ENCODE measurements around the gene CNIH3. TPM values are rescaled to one million over a fixed set of nuclear protein-coding genes. Genes with fewer than 3 reads are reported as not detected.
"Not testable (repeated sequence)": the region's sequence is repeated elsewhere in the genome, so short reads cannot be mapped to it uniquely, and the experiment has no call there.

CNIH3 gene
- total RNA-seq, 2 experiments from 2014 or later = 1.5 to 2.5 TPM

DNA sequence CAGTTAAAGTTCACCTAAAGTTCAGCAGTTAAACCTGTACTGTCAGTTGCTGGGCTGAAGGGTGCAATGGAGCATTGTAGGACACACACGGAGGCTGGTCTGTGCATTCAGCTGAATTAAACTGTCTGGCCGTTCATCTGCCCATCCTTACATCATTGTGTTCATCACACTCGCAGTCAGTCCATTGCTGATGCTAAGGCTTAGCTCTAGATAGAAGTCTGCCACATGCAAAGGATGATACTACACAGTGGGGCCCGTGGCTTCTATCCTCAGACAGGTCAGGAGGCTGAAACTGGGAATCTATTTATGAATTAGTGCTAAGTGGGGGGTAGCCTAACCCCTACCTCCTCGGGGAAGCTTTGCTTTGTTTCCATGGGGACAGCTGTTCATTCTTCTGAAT, 60.4 kb downstream of the CNIH3 start:
- no peaks in the 10 kb centered on the region for H3K9me3 Mint-ChIP-seq (ENCODE audit: insufficient read depth)
- POLR2A ChIA-PET = no interaction called here
- DNase-seq (no peak), ATAC-seq (no peak)
- no peaks in the 10 kb centered on the region for H3K36me3 Mint-ChIP-seq (ENCODE audit: low read depth)
- peaks cover 2% of the 10 kb centered on the region for H3K27me3 Mint-ChIP-seq (ENCODE audit: low read depth)
- no peak overlapping the region for H3K4me3 Mint-ChIP-seq
- H3K4me1 Mint-ChIP-seq (ENCODE audit: low read depth) = no peaks in the 10 kb centered on the region
- H3K27ac Mint-ChIP-seq = no peak overlapping the region
- CTCF ChIA-PET = no interaction called here

DNA sequence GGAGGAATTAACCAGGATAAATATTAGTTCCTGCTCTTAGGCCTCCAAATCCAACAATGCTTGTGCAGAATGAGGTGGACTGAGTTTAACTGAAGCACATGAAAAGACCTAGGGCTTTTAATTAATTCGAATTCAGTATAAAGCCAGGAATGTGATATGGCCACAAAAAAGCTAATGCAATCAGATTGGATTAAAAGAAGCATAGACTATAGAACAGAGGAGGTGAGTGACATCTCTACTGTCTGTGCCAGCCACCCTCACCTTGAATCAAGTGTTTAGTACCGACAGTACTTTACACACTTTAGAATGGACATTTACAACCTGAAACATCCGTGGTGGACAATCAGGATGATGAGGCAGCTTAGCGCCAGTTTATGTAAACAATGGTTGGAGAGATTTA, 62.1 kb downstream of the CNIH3 start:
- ATAC-seq (no peak), DNase-seq (no peak)
- no peaks in the 10 kb centered on the region for H3K4me1 Mint-ChIP-seq (ENCODE audit: low read depth)
- H3K4me3 Mint-ChIP-seq = no peak overlapping the region
- no peaks in the 10 kb centered on the region for H3K27me3 Mint-ChIP-seq (ENCODE audit: low read depth)
- ChIA-PET CTCF (interaction anchor here (1.6 kb wide), 1 partner anchor 34 kb away, joined by 3 read pairs; no protein-coding TSS in a partner anchor), POLR2A (no interaction called here)
- H3K9me3 Mint-ChIP-seq (ENCODE audit: insufficient read depth) = no peaks in the 10 kb centered on the region
- H3K36me3 Mint-ChIP-seq (ENCODE audit: low read depth) = no peaks in the 10 kb centered on the region
- no peak overlapping the region for H3K27ac Mint-ChIP-seq

DNA sequence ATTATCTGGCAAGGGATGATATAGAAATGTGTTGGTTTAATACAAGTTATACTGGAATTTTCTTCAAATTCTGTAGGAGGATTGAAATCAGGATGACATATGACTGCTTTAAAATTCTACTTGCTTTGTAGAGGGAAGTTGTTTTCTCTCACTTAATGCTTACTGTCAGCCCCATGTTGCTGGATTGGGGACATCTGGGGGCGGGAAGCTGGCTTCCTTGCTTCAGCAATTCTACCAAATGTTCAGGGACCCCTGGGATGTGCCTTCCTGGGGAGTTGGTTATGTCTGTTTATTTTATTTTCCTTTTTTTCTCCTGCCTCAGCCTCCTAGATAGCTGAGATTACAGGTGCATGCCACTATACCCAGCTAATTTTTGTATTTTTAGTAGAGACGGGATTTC, 63.5 kb downstream of the CNIH3 start:
- no peaks in the 10 kb centered on the region for H3K27me3 Mint-ChIP-seq (ENCODE audit: low read depth)
- ChIA-PET CTCF (interaction anchor here (1.3 kb wide), 1 partner anchor 165 kb away, joined by 3 read pairs; no protein-coding TSS in a partner anchor), POLR2A (no interaction called here)
- no peak overlapping the region for H3K27ac Mint-ChIP-seq
- H3K36me3 Mint-ChIP-seq (ENCODE audit: low read depth) = no peaks in the 10 kb centered on the region
- no peak for DNase-seq
- no peaks in the 10 kb centered on the region for H3K9me3 Mint-ChIP-seq (ENCODE audit: insufficient read depth)
- ATAC-seq = no peak
- H3K4me3 Mint-ChIP-seq = no peak overlapping the region
- no peaks in the 10 kb centered on the region for H3K4me1 Mint-ChIP-seq (ENCODE audit: low read depth)

DNA sequence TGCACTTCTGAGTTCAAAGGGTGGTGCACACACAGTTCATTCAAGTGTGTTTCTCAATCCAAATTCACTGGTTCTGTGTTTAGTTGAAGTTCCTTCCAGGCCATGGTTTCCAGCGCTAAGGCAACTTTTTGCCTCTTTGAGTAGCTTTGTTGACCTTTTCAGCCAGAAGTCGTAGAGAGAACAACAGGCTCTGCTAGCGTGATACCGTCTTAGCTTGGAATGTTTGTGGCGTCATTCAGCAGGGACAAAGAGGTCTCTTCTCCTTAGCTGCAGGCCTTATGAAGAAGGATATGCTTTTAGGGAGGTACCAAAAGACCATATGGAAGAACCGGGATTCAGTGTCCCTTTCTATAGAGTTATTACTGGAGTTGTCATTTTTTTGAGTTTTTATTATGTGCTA, 65.7 kb downstream of the CNIH3 start:
- Mint-ChIP-seq H3K4me1 (ENCODE audit: low read depth) (peaks cover 6% of the 10 kb centered on the region), H3K27ac (no peak overlapping the region), H3K9me3 (ENCODE audit: insufficient read depth) (no peaks in the 10 kb centered on the region), H3K4me3 (no peak overlapping the region), H3K36me3 (ENCODE audit: low read depth) (no peaks in the 10 kb centered on the region), H3K27me3 (ENCODE audit: low read depth) (no peaks in the 10 kb centered on the region)
- CTCF ChIA-PET = no interaction called here
- ATAC-seq = no peak
- POLR2A ChIA-PET = no interaction called here
- no peak for DNase-seq

DNA sequence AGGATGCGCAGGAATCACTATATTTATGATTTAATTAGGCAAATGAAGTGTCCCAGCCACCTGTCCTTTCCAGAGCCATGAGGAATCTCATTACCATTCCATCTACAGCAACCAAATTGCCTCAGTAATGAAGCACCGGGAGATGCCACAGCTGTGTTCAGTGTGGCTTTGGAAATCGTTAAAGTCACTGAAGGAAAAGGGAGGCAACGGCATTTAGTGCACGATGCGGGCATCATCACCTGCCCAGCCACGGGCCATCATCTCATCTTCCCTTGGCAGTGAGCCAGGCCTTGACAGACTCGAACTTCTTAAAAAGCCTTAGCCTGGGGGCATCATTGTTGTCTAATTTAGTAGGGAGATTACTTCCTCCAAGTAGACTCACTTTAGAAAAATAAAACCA, 67.8 kb downstream of the CNIH3 start:
- Mint-ChIP-seq H3K9me3 (ENCODE audit: insufficient read depth) (no peaks in the 10 kb centered on the region), H3K4me3 (no peak overlapping the region), H3K27me3 (ENCODE audit: low read depth) (no peaks in the 10 kb centered on the region), H3K36me3 (ENCODE audit: low read depth) (no peaks in the 10 kb centered on the region), H3K27ac (no peak overlapping the region), H3K4me1 (ENCODE audit: low read depth) (peaks cover 6% of the 10 kb centered on the region)
- no peak for DNase-seq
- no peak for ATAC-seq
- ChIA-PET CTCF (no interaction called here), POLR2A (no interaction called here)

DNA sequence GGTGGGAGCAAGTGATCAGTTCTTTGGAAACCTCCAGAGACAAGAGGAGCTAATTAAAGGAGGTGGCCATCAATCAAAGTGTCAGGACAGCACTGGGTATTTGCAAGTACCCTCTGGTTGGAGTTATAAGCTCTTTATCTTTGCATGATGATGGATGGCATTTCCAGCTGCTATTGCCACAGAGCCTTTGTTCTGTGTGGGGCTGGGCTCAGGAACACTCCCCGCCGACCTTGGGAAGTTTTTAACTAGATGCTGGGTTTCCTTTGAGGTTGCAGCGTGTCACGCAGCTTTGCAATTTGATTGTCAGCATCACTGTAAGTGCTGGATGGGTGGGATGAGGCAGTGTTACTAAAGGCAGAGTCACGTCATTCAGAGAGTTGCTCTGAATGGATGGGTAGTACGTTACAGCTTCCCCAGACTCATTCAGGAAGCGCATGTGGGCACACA, 68.9 kb downstream of the CNIH3 start:
- Mint-ChIP-seq H3K9me3 (ENCODE audit: insufficient read depth) (no peaks in the 10 kb centered on the region), H3K36me3 (ENCODE audit: low read depth) (no peaks in the 10 kb centered on the region), H3K4me1 (ENCODE audit: low read depth) (peaks cover 6% of the 10 kb centered on the region), H3K4me3 (no peak overlapping the region), H3K27ac (no peak overlapping the region), H3K27me3 (ENCODE audit: low read depth) (no peaks in the 10 kb centered on the region)
- POLR2A ChIA-PET = interaction anchor here (0.5 kb wide), 1 partner anchor 92 kb away, joined by 3 read pairs; no protein-coding TSS in a partner anchor
- ATAC-seq (no peak), DNase-seq (no peak)
- CTCF ChIA-PET = no interaction called here

DNA sequence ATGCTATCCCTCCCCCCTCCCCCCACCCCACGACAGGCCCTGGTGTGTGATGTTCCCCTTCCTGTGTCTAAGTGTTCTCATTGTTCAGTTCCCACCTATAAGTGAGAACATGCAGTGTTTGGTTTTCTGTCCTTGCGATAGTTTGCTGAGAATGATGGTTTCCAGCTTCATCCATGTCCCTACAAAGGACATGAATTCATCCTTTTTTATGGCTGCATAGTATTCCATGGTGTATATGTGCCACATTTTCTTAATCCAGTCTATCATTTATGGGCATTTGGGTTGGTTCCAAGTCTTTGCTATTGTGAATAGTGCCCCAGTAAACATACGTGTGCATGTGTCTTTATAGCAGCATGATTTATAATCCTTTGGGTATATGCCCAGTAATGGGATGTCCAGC, 70.0 kb downstream of the CNIH3 start:
- H3K36me3 Mint-ChIP-seq (ENCODE audit: low read depth); H3K4me1 Mint-ChIP-seq (ENCODE audit: low read depth); CTCF ChIA-PET; H3K27me3 Mint-ChIP-seq (ENCODE audit: low read depth); H3K9me3 Mint-ChIP-seq (ENCODE audit: insufficient read depth); H3K4me3 Mint-ChIP-seq; H3K27ac Mint-ChIP-seq; ATAC-seq; POLR2A ChIA-PET; DNase-seq: not testable (repeated sequence)

DNA sequence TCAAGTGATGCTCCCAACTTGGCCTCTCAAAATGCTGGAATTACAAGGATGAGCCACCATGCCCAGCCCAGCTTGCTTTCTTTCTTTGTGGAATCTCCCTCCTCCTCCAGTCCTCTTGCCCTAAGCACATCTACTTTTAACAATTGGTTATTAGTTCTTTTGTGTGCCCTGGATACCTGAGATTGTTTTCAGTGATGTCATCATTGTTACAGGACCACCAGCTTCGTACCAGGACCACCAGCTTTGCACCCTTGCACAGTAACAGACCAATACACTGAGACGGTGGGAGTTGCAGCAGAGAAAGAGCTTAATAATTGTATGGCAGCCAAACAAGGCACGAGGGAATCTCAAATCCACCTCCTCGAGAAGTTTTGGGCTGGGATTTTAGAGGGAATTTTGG, 71.3 kb downstream of the CNIH3 start:
- Mint-ChIP-seq H3K36me3 (ENCODE audit: low read depth) (no peaks in the 10 kb centered on the region), H3K27me3 (ENCODE audit: low read depth) (no peaks in the 10 kb centered on the region), H3K27ac (no peak overlapping the region), H3K9me3 (ENCODE audit: insufficient read depth) (no peaks in the 10 kb centered on the region), H3K4me1 (ENCODE audit: low read depth) (peaks cover 6% of the 10 kb centered on the region), H3K4me3 (no peak overlapping the region)
- POLR2A ChIA-PET = no interaction called here
- CTCF ChIA-PET = interaction anchor here (0.8 kb wide), 1 partner anchor 15 kb away, joined by 3 read pairs; no protein-coding TSS in a partner anchor
- ATAC-seq = no peak
- DNase-seq = no peak

DNA sequence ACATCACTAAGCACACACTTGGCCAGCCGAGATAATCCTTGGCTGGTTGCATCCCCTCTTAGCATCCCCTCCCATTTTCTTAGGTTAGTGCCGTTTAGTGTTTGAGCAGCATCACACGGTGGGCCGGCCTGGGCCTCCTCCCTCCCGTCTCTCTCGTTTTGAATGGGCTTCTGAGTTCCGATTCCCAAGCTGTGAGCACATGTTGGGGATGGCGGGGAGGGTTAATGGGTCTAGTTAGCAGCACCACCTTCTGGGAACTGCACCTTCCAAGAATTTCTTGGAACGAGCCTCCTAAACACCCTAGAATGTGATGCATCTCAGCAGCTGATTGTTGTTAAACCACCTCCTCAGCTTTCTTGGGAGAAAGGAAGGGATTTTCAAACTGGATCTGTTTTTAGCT, 73.3 kb downstream of the CNIH3 start:
- ChIA-PET CTCF (no interaction called here), POLR2A (no interaction called here)
- no peak for ATAC-seq
- H3K27ac Mint-ChIP-seq = no peak overlapping the region
- H3K9me3 Mint-ChIP-seq (ENCODE audit: insufficient read depth) = no peaks in the 10 kb centered on the region
- no peaks in the 10 kb centered on the region for H3K36me3 Mint-ChIP-seq (ENCODE audit: low read depth)
- H3K27me3 Mint-ChIP-seq (ENCODE audit: low read depth) = no peaks in the 10 kb centered on the region
- peaks cover 6% of the 10 kb centered on the region for H3K4me1 Mint-ChIP-seq (ENCODE audit: low read depth)
- no peak for DNase-seq
- H3K4me3 Mint-ChIP-seq = no peak overlapping the region

DNA sequence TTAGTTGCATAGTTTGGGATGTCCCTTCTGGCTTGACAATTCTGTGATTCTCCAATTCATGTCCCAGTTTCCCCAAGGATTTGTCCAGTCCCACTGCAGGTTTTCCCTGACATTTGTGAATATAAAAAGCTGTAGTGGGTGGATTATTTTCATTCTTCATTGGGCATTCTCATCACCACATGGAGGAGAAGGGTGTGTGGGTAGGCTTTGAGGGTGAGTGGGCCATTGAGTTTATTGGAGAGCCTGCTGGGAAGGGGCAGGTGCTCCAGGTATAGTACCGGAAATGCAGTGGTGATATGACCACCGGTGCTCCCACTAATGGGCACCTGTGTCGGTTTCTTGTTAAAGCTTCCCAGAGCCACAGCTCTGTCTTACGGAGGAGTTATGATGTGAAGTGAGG, 74.5 kb downstream of the CNIH3 start:
- no peaks in the 10 kb centered on the region for H3K36me3 Mint-ChIP-seq (ENCODE audit: low read depth)
- H3K27me3 Mint-ChIP-seq (ENCODE audit: low read depth) = no peaks in the 10 kb centered on the region
- no peaks in the 10 kb centered on the region for H3K9me3 Mint-ChIP-seq (ENCODE audit: insufficient read depth)
- POLR2A ChIA-PET = no interaction called here
- CTCF ChIA-PET = no interaction called here
- H3K4me1 Mint-ChIP-seq (ENCODE audit: low read depth) = no peaks in the 10 kb centered on the region
- DNase-seq (no peak), ATAC-seq (no peak)
- H3K27ac Mint-ChIP-seq = no peak overlapping the region
- no peak overlapping the region for H3K4me3 Mint-ChIP-seq

DNA sequence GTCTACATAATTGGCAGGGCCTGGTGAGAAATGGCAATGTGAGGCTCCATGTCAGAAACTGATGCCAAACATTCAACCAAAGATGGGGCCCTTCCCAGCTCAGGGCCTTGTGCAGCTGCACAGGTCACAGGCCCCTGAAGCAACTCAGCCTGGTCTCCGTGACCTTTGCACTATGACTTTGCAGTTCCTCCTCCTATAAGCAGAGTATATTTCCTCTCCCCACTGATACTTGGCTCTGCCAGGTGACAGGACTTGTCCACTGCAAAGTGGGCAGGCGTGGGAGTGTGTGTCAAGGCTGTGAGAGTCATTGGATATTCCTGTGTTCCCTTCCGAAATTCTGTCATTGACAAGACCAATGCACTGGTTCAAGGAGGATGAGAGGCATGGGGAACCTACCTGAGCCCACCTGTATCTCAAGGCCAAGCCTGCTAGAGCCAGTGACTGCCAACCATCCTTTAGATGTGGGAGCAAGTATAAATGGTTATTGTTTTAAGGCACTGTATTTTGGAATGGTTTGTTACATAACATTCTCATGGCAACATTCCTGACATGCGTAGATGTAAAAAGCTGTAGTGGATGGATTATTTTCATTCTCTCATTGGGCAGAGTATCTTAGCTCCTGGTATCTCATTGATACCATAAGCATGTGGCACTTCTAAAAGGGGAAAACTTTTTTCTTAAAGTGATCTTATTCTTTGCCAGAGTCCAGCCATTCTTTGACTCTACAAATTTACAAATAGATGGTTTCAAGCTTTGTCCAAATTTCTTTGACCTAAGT, 75.2 kb downstream of the CNIH3 start:
- no peaks in the 10 kb centered on the region for H3K4me1 Mint-ChIP-seq (ENCODE audit: low read depth)
- H3K36me3 Mint-ChIP-seq (ENCODE audit: low read depth) = no peaks in the 10 kb centered on the region
- H3K27me3 Mint-ChIP-seq (ENCODE audit: low read depth) = no peaks in the 10 kb centered on the region
- no peak overlapping the region for H3K4me3 Mint-ChIP-seq
- H3K27ac Mint-ChIP-seq = no peak overlapping the region
- ChIA-PET POLR2A (interaction anchor here (1.2 kb wide), 1 partner anchor 10 kb away, joined by 3 read pairs; no protein-coding TSS in a partner anchor), CTCF (no interaction called here)
- no peak for ATAC-seq
- no peaks in the 10 kb centered on the region for H3K9me3 Mint-ChIP-seq (ENCODE audit: insufficient read depth)
- no peak for DNase-seq

DNA sequence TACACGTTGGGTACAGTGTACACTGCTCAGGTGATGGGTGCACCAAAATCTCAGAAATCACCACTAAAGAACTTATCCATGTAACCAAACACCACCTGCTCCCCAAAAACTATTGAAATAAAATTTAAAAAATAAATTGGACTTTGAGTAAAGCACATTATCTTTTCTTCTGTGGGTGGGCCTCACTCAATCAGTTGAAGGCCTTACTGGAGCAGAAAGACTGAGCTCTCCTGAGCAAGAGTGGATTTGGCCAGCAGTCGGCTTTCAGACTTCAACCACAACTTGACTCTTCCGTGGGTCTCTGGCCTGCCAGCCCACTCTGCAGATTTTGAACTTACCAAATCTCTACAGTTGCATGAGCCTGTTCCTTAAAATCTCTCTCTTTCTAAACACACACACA, 78.9 kb downstream of the CNIH3 start:
- ATAC-seq (no peak), DNase-seq (no peak)
- POLR2A ChIA-PET = no interaction called here
- Mint-ChIP-seq H3K4me1 (ENCODE audit: low read depth) (no peaks in the 10 kb centered on the region), H3K4me3 (no peak overlapping the region), H3K27ac (no peak overlapping the region), H3K27me3 (ENCODE audit: low read depth) (no peaks in the 10 kb centered on the region), H3K36me3 (ENCODE audit: low read depth) (no peaks in the 10 kb centered on the region), H3K9me3 (ENCODE audit: insufficient read depth) (no peaks in the 10 kb centered on the region)
- CTCF ChIA-PET = interaction anchor here (0.6 kb wide), 1 partner anchor 19 kb away, joined by 3 read pairs; no protein-coding TSS in a partner anchor

DNA sequence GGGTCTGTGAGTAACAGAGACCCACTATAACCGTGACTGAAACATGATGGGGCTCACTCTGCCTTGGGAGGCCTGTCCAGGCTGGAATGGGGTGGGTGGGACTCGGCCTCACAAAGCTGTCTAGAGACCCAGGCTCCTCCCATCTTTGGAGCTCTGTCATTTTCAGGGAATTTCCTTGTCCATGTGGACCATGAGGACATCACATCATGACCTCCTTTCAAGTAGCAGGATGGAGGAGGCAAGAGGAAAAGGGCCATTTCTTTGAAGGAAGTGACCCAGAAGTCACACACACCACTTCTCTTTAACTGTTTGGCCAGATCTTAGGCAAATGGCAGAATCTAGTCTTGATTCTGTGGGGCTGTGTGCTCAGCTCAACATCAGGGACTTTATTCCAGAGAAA, 79.9 kb downstream of the CNIH3 start:
- no peak overlapping the region for H3K4me3 Mint-ChIP-seq
- H3K36me3 Mint-ChIP-seq (ENCODE audit: low read depth) = no peaks in the 10 kb centered on the region
- ChIA-PET CTCF (no interaction called here), POLR2A (no interaction called here)
- H3K4me1 Mint-ChIP-seq (ENCODE audit: low read depth) = no peaks in the 10 kb centered on the region
- H3K27me3 Mint-ChIP-seq (ENCODE audit: low read depth) = no peaks in the 10 kb centered on the region
- peak overlapping the region; percentile 17 for H3K27ac Mint-ChIP-seq
- DNase-seq (no peak), ATAC-seq (no peak)
- no peaks in the 10 kb centered on the region for H3K9me3 Mint-ChIP-seq (ENCODE audit: insufficient read depth)
